Measurements from ENCODE around the gene DOCK10.

Gene DOCK10

DNA sequence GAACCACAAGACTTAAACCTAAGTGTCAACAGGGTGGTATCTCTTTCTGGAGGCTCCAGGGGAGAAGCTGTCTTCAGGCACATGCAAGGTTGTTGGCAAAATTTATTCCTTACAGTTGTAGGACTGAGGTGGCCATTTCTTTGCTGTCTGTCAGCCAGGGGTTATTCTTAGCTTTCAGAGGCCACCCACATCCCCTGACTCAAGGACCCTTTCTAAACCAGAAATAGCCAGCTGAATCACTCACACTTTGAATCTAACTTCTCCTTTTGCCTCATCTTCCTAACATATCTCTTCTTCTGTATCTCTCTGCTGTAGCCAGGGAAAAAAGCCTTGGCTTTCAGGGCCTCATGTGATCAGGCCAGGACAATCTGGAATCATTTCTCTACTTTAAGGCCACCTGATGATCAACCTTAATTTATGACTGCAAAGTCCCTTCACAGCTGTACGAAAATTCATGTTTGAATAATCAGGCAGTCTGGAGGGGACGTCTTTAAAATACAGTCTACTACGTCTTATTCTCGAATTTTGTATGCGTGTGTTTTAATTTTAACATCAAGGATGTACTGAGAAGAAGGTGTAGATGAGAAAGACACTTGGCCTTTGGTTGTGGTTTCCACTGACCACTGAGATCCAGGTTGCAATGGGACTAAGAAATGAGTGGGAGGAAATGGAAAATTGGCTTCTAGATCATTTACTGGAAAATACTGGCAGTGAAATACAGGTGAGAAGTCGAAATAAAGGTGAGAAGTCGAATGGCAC, 90.4 kb downstream of the DOCK10 start:
- peak; percentile 62 for DNase-seq (ENCODE audit: low read depth)
- TF ChIP-seq MYC (IDR thresholded peaks at IDR 0.05; ENCODE audit: low read depth, low read length): no peak
- TF ChIP-seq, protein P1, sequence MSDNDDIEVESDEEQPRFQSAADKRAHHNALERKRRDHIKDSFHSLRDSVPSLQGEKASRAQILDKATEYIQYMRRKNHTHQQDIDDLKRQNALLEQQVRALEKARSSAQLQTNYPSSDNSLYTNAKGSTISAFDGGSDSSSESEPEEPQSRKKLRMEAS (IDR thresholded peaks at IDR 0.05; ENCODE audit: low read depth, low read length): no peak
- no peak for TF ChIP-seq POLR2A (IDR thresholded peaks at IDR 0.05; ENCODE audit: extremely low read depth, insufficient read length)
- no peak for TF ChIP-seq CTCF (IDR thresholded peaks at IDR 0.05; ENCODE audit: low read depth, low read length)
- no peak overlapping the region for H3K4me3 ChIP-seq (ENCODE audit: low read depth, low read length)

GRCh38 chr2:224948859-224949258, 93.4 kb downstream of the DOCK10 start:
- TF ChIP-seq, protein P1 (IDR thresholded peaks at IDR 0.05; ENCODE audit: low read depth, low read length): no peak
- TF ChIP-seq CTCF (IDR thresholded peaks at IDR 0.05; ENCODE audit: low read depth, low read length) (no peak), MYC (IDR thresholded peaks at IDR 0.05; ENCODE audit: low read depth, low read length) (no peak), POLR2A (IDR thresholded peaks at IDR 0.05; ENCODE audit: extremely low read depth, insufficient read length) (no peak)
- no peak overlapping the region for H3K4me3 ChIP-seq (ENCODE audit: low read depth, low read length)
- peak; percentile 88 for DNase-seq (ENCODE audit: low read depth)

DNA sequence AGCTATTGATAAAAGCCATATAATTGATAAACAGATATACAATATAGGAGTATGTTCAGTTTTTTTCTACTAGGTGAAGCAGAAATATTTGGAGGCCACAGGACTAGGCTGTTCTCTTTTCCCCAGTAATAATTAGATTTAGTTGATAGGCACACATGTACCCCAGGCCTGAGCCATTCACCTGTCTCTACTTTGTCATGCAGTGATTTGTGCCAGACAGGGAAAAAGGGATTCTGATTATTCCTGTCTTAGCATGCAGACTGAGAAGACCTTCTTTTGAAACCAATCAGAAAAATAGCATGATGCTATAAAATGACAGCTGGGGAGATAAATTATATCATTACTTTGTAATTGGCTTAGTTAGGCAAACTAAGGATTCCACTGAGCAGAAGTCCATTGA, 94.3 kb downstream of the DOCK10 start:
- DNase-seq (ENCODE audit: low read depth): no peak
- TF ChIP-seq MYC (IDR thresholded peaks at IDR 0.05; ENCODE audit: low read depth, low read length) (no peak), CTCF (IDR thresholded peaks at IDR 0.05; ENCODE audit: low read depth, low read length) (no peak), POLR2A (IDR thresholded peaks at IDR 0.05; ENCODE audit: extremely low read depth, insufficient read length) (no peak)
- TF ChIP-seq, protein P1 (IDR thresholded peaks at IDR 0.05; ENCODE audit: low read depth, low read length): no peak

DNA sequence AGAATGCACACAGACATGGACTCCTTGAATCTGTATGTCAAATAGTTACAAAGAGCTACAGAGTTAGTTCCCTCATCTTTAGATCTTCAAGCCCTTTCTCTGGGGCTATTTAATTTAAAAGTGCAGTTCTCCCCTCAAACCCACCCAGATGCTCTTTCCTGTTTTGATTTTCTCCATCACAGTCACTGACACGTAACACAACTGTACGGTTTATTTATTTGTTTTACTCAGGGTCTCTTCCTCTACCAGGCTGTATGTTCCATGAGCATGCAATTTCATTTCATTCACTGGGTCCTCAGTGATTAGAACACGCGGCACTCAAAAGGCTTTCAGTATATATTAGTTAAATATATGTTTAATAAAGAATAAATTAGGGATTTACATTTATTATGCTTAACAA, 94.7 kb downstream of the DOCK10 start:
- no peak for DNase-seq (ENCODE audit: low read depth)
- no peak for TF ChIP-seq CTCF (IDR thresholded peaks at IDR 0.05; ENCODE audit: low read depth, low read length)
- no peak for TF ChIP-seq MYC (IDR thresholded peaks at IDR 0.05; ENCODE audit: low read depth, low read length)
- TF ChIP-seq POLR2A (IDR thresholded peaks at IDR 0.05; ENCODE audit: extremely low read depth, insufficient read length): no peak
- TF ChIP-seq, protein P1 (IDR thresholded peaks at IDR 0.05; ENCODE audit: low read depth, low read length): no peak
- H3K4me3 ChIP-seq (ENCODE audit: low read depth, low read length): no peak overlapping the region

More for the DNA sequence above, 94.3 kb downstream of the DOCK10 start:
- H3K4me3 ChIP-seq (ENCODE audit: low read depth, low read length): no peak overlapping the region

GRCh38 chr2:224946895-224947294, 95.4 kb downstream of the DOCK10 start:
- no peak for TF ChIP-seq POLR2A (IDR thresholded peaks at IDR 0.05; ENCODE audit: extremely low read depth, insufficient read length)
- TF ChIP-seq CTCF (IDR thresholded peaks at IDR 0.05; ENCODE audit: low read depth, low read length): no peak
- peak; percentile 13; the same call in 1 of the 2 replicates for TF ChIP-seq MYC (IDR thresholded peaks at IDR 0.05; ENCODE audit: low read depth, low read length)
- TF ChIP-seq, protein P1 (IDR thresholded peaks at IDR 0.05; ENCODE audit: low read depth, low read length): 0 out of 2 replicates have a peak, but pooled peaks have one; percentile 36
- DNase-seq (ENCODE audit: low read depth): peak; percentile 89
- peak overlapping the region; percentile 52 for H3K4me3 ChIP-seq (ENCODE audit: low read depth, low read length)
